HG03139 (cell line): ENCODE results near the gene EDEM1.
A peak's percentile ranks its signal among the peaks of the same experiment; 100 is the strongest.

Experiments used
- ATAC-seq: cut with Tn5 transposase; IDR thresholded peaks from one replicate; pipeline ENCODE4 v1.9.1; 2021; ENCODE audit not compliant: unreplicated experiment

EDEM1 gene

DNA sequence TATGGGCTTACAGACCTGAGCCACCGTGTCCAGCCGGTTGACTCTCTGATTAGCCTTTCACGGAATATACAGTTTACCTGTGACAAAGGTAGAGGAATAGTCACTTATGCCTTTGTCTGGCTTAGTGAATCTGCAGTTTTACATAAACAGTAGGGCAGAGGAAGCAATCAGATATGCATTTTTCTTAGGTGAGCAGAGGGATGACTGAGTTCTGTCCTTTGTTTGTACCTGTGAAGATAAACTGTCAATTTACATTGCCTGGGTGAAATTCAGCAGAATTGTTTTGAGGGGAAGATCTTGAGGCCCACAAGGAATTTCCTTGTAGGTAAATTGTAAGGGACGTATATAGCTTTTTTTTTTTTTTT is 10.8 kb downstream of the EDEM1 start:
- ATAC-seq, result no peak

GRCh38 chr3:5198986-5199731 is 11.7 kb downstream of the EDEM1 start:
- peak; percentile 34 for ATAC-seq

- ATAC-seq, result no peak
These were observed 14.0 kb downstream of the EDEM1 start for GRCh38 chr3:5201536-5201935.

DNA sequence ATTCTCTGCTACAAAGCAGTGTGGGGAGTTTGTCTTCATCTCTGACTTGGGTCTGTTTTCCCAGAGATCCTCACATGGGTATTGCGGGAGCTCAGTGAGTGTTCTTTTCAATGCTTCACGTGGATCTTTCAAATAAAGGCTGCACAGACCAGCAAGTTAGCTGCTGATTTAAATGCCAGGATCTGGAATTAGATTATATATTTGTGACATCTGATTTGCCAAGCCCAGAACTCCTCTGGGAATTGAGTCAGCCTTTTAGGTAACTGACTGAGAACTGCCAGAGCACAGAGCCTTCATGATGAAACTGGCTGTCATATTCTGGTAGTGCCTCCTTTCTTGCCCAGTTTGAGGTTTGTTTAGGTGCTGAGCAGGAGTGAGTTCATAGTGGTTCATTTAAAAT is 14.7 kb downstream of the EDEM1 start:
- ATAC-seq, result no peak

DNA sequence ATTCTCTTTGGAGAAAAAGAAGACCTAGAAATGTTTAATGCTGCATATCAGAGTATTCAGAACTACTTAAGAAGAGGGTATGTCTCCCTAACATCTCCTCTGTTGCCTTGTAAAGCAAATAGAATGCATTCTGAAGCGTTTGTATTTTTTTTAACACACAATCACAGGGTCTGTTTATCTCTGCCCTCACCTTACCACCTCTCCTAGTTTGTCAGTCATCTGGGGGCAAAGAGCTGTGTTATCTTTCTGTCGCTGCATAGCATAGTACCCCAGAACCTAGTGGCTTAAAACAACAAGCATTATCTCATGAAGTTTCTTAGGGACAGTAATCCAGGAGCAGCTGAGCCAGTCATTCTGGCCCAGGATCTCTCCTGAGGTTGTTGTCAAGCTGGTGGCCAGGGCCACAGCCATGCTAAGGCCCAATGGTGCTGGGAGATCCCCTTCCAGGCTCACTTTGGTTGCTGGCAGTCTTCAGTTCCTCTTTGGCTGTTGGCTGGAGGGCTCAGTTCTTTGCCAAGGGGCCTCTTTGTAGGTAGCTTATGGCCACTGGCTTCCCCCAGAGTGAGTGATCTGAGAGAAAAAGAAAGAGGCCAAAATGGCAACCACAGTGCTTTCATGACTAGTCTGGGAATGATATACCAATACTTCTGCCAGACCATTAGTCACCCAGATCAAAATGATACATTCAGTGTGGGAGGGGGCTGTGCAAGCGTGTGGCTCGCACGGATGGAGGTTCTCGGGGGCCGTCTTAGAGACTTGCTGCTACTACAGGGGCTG is 17.8 kb downstream of the EDEM1 start:
- peak; percentile 97 for ATAC-seq

- ATAC-seq, result no peak
These were observed 23.4 kb downstream of the EDEM1 start for GRCh38 chr3:5210926-5211325.

DNA sequence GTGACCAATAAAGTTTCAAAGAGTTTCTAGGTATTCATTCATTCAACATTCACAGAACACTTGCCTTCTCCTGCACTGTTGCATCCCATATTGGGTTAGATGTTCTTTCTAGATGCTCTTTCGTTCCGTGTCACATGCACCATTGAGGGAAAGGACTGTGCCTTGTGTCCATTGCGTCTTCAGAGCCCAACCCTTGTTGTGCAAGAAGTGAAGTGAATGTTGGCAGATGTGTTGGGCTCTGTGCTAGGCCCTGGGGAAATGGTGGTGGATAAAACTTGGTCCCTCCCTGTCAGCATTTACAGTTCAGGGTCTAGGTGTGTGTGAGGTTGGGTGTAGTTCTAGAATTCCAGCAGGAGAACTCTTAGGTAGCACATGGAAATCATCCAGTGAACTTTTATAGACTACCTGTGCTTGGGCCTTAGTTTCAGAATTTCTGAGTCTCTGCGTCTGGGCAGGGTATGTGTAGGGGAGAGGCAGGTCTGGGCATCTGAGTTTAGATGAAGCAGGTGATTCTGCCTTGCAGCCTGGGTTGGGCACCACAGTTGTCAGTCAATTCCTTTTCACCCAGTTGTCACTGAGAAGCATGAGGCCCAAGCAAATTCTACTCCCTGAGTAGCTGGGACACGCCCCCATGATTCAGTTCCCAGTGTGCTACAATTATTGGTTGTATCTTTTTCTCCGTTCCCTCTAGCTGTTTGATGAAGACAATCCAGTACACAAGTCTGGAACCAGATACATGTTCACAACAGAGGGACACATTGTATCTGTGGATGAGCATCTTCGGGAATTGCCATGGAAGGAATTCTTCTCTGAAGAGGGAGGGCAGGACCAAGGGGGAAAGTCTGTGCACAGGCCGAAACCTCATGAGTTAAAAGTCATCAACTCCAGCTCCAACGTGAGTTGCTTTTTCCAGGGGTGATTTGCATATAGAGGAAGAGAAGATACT is 25.4 kb downstream of the EDEM1 start:
- ATAC-seq, result no peak

DNA sequence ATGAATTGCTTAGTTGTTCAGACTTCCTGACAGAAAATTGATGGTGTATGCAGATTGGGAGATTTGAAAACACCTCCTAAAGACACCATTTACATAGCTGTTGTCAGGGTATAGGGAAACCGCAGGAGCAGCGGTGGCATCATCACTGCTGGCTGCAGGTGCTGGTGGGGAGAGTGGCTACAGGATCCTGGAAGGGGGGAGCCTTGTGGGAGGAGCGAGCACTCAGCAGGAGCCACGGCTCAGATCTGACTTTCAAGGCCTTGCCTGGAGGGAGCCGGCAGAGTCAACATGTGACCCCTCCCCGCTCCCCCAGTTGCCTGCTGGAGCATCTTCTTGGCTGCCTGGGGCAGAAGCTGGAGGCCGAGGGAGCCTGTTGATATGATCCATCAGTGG is 26.1 kb downstream of the EDEM1 start:
- ATAC-seq, result no peak

GRCh38 chr3:5214352-5214751 is 26.8 kb downstream of the EDEM1 start:
- no peak for ATAC-seq

DNA sequence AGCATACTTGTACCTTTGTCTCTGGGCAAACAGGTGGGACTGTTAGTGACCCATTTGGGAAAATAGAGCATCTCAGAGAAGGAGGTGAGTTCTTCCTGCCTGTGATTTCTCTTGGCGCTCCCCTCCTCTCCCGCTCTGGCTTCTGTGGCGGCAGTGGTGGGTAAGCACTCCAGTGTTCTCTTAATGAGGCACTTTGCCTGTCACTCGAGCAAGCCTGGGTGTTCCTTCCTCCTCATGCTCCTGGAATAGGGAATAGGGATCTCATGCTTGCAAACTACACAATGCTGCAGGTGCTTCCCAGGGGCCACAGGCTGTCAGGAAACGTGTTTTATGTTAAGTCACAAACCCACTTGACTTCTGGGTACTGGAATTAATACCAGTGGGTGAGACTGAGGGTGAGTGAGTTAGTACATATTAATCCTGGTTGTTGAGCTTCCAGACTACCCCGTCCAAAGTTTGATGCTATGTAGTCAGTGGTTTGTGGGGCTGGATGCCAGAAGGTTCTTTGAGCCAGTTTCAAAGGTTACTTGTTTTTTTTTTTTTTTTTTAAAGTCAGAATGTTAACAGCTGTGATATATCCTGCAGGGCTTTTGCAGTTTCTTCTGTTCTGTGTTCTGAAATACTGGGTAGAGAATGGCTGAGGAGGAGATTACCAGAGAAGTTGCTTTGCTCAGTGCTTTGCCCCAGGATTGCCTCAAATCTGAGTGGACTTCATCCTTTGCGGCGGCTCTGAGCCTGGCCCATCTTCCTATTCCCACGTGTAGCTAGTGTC is 30.5 kb downstream of the EDEM1 start:
- no peak for ATAC-seq

GRCh38 chr3:5218815-5219214 is 31.3 kb downstream of the EDEM1 start:
- no peak for ATAC-seq

GRCh38 chr3:5219216-5219615 is 31.7 kb downstream of the EDEM1 start:
- no peak for ATAC-seq

DNA sequence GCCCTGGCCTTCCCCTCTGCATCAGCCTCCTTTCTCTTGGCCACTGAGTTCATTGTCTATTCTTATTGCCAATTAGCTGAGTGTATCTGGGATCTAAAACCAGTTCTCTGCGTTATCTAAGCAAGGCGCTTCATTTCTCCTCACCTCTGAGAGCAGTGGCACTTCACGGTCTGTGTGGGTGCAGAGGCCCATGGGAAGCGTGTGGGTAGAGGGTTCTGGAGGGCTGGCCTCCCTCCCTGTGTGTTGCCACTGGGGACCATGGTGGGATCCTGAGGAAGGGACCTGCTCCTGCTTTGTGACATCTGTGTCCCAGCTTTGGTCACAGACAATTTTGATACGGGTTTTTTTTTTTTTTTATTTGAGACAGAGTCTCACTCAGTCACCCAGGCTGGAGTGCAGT is 32.7 kb downstream of the EDEM1 start:
- no peak for ATAC-seq

- no peak for ATAC-seq
These were observed 33.3 kb downstream of the EDEM1 start for GRCh38 chr3:5220667-5221431.

- no peak for ATAC-seq
These were observed 34.2 kb downstream of the EDEM1 start for GRCh38 chr3:5221701-5222100.

DNA sequence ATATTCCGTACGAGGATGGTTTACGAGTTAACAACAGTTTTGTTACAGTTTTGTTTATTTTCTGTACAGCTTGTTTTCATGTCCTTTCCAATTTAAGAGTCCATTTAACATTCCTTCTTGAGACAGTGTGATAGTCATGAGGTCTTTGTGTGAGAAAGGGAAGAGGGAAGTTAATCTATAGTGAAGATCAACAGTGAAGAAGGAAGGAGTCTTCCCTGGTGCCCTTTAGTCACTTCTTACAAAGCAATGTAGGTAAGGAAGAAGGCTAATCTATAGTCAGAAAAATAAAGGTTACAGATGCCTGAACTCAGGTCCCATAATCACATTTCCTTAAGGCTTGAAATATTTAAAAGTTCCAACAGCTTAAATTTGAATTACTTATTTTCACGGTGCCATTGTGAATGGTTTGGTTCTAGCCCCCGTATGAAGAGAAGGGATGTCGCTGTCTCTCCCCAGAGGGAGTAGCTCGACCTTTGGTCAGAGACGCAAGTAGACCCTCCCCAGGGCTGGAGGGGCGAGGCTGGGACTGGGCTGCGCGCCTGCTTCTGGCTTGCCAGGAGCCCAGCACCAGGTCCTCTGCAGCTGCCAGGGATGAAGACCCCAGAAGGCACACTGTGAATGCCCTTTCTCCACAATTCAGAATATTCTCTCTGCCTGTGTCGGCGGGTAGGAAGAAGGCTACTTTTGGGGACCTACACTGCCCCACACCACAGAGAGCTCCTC is 34.9 kb downstream of the EDEM1 start:
- ATAC-seq, result no peak

GRCh38 chr3:5226783-5227182 is 39.3 kb downstream of the EDEM1 start:
- ATAC-seq, result no peak

- no peak for ATAC-seq
These were observed 40.3 kb downstream of the EDEM1 start for GRCh38 chr3:5227812-5228211.

DNA sequence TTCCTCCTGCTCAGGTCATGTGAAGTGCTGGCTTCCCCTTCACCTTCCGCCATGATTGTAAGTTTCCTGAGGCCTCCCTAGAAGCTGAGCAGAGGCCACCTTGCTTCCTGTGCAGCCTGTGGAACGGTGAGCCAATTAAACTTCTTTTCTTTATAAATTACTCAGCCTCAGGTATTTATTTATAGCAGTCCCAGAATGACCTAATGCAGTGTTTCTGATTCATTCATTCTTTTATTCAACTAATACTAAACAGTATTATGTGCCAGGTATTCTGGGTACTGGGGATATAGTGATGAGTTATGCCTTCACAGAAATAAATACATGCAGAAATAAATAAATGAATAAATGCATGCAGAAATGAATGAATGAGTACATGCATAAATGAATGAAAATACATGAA is 41.9 kb downstream of the EDEM1 start:
- no peak for ATAC-seq
